Activated CD4-positive, alpha-beta T cell treated with anti-CD3 and anti-CD28 coated beads, Interleukin-2, amount 50 U/mL, for 48 hours (primary cell): ENCODE data around the gene IFNG-AS1.
A peak's percentile ranks its signal among the peaks of the same experiment; 100 is the strongest.

Experiments
- DNase-seq, 2 experiments: peaks; one replicate each; pipeline ENCODE4 v3.0.0-alpha.2; 2020

The IFNG-AS1 gene

GRCh38 chr12:67989184-67989920, at the start of gene IFNG-AS1:
Gene IFNG-AS1 (plus strand): TSS chr12:67989447.
- DNase-seq = no peak

GRCh38 chr12:67939611-67940010, 49.6 kb upstream of the IFNG-AS1 start:
- no peak for DNase-seq

GRCh38 chr12:67940780-67941243, 48.4 kb upstream of the IFNG-AS1 start:
- DNase-seq = no peak

- no peak for DNase-seq
Measured at GRCh38 chr12:67942724-67943123, 46.5 kb upstream of the IFNG-AS1 start.

- peak; percentile 55 to 72 for DNase-seq
Measured at GRCh38 chr12:67943141-67943892, 45.9 kb upstream of the IFNG-AS1 start.

- DNase-seq = no peak
Measured at GRCh38 chr12:67944093-67944492, 45.2 kb upstream of the IFNG-AS1 start.

GRCh38 chr12:67952787-67953186, 36.5 kb upstream of the IFNG-AS1 start:
- no peak for DNase-seq

GRCh38 chr12:67957383-67957782, 31.9 kb upstream of the IFNG-AS1 start:
- no peak for DNase-seq

GRCh38 chr12:67958187-67958586, 31.1 kb upstream of the IFNG-AS1 start:
- DNase-seq = no peak

GRCh38 chr12:67964456-67964855, 24.8 kb upstream of the IFNG-AS1 start:
- DNase-seq = no peak

- no peak for DNase-seq
Measured at GRCh38 chr12:67966560-67966959, 22.7 kb upstream of the IFNG-AS1 start.

GRCh38 chr12:67968321-67968720, 20.9 kb upstream of the IFNG-AS1 start:
- DNase-seq = no peak

GRCh38 chr12:67968725-67969124, 20.5 kb upstream of the IFNG-AS1 start:
- DNase-seq = no peak

GRCh38 chr12:67969134-67969802, 20.0 kb upstream of the IFNG-AS1 start:
- DNase-seq = no peak

GRCh38 chr12:67977668-67978067, 11.6 kb upstream of the IFNG-AS1 start:
- no peak for DNase-seq

- no peak for DNase-seq
Measured at GRCh38 chr12:67980391-67980790, 8.9 kb upstream of the IFNG-AS1 start.

GRCh38 chr12:67981287-67982162, 7.7 kb upstream of the IFNG-AS1 start:
- DNase-seq = no peak

- no peak for DNase-seq
Measured at GRCh38 chr12:67982164-67982563, 7.1 kb upstream of the IFNG-AS1 start.

- DNase-seq = no peak
Measured at GRCh38 chr12:67986632-67987031, 2.6 kb upstream of the IFNG-AS1 start.

GRCh38 chr12:67988601-67989021, 636 bp upstream of the IFNG-AS1 start:
- no peak for DNase-seq

- peak; percentile 43 to 48 for DNase-seq
Measured at GRCh38 chr12:67991158-67991557, 1.9 kb downstream of the IFNG-AS1 start.

- no peak for DNase-seq
Measured at GRCh38 chr12:67993143-67993542, 3.9 kb downstream of the IFNG-AS1 start.

GRCh38 chr12:67994046-67994445, 4.8 kb downstream of the IFNG-AS1 start:
- DNase-seq = no peak
